ENCODE measurements around the gene SPINK9.

GRCh38 chr5:148374690-148375360, 39.5 kb downstream of the SPINK9 start:
- TF ChIP-seq, protein P1, sequence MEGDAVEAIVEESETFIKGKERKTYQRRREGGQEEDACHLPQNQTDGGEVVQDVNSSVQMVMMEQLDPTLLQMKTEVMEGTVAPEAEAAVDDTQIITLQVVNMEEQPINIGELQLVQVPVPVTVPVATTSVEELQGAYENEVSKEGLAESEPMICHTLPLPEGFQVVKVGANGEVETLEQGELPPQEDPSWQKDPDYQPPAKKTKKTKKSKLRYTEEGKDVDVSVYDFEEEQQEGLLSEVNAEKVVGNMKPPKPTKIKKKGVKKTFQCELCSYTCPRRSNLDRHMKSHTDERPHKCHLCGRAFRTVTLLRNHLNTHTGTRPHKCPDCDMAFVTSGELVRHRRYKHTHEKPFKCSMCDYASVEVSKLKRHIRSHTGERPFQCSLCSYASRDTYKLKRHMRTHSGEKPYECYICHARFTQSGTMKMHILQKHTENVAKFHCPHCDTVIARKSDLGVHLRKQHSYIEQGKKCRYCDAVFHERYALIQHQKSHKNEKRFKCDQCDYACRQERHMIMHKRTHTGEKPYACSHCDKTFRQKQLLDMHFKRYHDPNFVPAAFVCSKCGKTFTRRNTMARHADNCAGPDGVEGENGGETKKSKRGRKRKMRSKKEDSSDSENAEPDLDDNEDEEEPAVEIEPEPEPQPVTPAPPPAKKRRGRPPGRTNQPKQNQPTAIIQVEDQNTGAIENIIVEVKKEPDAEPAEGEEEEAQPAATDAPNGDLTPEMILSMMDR (IDR thresholded peaks at IDR 0.05 in 4 of 5, conservative IDR thresholded peaks at IDR 0.05 in 1 of 5): peak in 3 of 5 experiments; percentile 27 to 62 (median 41)
- no peak for TF ChIP-seq POLR2A (IDR thresholded peaks at IDR 0.05)

All from gastrocnemius medialis (tissue), 4 donors.